Measurements from ENCODE around the gene ARAP2.
"Not testable (repeated sequence)": the region's sequence is repeated elsewhere in the genome, so short reads cannot be mapped to it uniquely, and the experiment has no call there.

Gene ARAP2

DNA sequence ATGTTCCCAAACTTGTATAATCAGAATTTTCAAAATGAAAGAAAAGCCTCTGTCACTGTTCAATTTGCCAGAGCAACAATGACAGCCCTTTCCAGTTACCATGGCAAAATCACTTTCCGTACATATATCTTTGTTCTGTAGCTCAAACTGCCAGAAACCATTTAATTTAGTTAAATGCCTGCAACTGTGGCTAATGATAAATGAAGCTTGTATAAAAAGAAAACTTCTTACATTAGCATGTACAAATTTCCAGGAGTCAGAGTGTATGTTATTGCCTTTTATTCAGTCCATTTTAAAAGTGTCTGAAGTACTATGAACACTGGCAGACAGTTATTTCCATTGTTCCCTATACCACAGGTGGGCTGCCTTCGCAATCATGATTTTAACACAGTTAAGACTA is 30.3 kb downstream of the ARAP2 start:
- no peak for DNase-seq

DNA sequence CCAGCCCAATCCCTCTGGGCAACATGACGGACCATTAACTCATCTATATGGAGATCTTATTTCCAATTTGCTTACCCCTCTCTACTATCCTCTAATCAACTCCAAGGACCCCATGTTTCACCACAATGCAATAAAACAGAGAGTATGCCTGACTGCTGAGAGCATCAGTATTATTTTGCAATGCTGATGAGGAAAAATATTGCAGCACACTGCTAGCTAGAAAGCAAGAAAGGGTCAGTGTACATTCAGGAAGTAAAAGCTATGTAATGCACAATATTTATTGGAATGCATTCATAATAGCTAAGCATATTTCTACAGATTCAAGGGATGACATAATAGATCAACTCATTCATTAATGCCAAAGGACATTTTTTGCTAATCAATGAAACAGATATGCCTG is 33.2 kb downstream of the ARAP2 start:
- no peak for DNase-seq

DNA sequence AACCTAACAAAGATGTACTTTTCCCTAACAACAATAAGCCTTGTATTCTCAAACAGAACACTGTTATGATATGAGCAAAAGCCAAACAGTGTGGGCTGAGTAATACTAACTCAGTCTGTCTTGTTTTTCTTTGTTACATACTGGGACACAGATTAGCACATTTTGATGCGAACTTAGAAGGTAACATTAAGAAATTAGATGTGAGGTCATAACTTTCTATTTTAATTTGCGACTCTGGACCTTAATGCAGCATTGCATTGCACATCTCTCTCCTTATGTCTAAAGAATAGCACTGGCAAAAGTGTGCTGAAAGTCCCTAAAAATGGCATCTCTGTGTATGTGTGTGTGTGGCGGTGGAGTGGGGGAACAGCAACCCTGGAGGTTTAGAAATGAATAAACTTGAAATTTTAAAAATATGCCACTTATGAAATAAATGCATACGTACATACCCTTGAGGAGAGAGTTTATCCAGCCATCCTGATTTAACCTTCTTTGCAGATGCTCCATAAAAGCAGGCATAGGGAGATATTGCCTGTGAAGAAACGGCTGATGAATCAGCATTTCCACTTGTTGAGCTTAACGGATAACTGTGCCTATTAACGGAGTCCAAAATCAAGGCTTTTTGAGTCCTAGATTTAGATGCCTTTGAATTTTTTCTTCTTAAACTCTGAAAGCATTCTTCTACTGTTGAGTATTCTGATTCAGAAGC is 34.2 kb downstream of the ARAP2 start:
- DNase-seq: no peak

GRCh38 chr4:36208893-36209473 is 35.3 kb downstream of the ARAP2 start:
- no peak for DNase-seq

GRCh38 chr4:36207831-36208520 is 36.3 kb downstream of the ARAP2 start:
- no peak for DNase-seq

GRCh38 chr4:36207367-36207766 is 36.9 kb downstream of the ARAP2 start:
- DNase-seq: no peak

DNA sequence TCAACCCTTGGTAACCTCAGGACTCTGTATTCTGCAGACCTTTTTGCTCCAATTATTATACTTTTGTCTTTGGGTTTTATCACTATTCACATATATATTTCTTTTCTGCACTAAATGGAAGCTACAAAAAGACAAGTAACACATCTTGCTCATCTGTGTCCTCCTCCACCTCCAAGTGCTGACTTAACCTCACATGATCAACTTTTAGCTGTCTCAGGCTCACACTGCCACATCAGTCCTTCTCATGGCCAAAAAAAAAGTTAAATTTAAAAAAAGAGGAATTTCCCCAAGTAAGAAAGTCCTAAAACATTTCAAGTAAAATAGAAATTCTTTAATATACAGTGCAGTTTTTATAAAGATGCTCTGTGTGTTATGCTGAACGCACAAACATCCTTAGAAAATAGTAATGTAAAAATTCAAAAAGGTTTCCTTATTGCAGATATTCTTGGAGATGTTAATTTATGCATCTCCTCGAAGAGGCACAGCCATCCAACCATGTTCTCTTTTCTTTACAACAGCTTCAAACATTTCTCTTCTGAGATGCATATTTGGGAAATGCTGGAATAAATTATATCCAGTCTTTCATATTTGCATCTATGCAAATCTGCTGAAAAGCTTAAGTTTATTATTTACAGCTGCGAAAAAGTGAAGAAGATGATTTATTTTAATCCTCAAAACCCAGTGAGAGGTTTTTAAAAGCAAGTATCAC is 37.6 kb downstream of the ARAP2 start:
- DNase-seq: no peak

DNA sequence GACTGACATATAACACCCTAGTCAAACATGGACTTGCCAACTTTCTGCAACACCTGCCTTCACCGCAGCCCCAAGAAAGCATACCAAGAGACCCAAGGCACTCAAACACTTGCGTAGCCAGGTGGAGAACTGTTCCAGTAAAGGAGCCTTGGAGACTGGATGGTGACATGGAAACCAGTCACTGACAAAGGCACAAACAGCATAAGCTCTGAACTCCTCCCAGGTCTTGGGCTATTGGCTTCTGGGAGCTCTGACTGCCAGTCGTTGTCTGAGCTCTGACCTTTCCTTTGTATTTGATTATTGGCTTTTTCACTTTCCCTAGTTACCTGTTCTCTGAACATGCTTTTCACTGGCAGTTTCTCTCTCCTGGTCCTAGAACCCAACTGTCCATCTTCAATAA is 38.3 kb downstream of the ARAP2 start:
- DNase-seq: no peak

- no peak for DNase-seq
These were observed 45.5 kb downstream of the ARAP2 start for GRCh38 chr4:36198861-36199260.

GRCh38 chr4:36198068-36198808 is 46.1 kb downstream of the ARAP2 start:
- DNase-seq: no peak

GRCh38 chr4:36197501-36197900 is 46.8 kb downstream of the ARAP2 start:
- DNase-seq: no peak

- DNase-seq: no peak
These were observed 48.0 kb downstream of the ARAP2 start for GRCh38 chr4:36196145-36196913.

- no peak for DNase-seq
These were observed 51.4 kb downstream of the ARAP2 start for GRCh38 chr4:36192922-36193321.

DNA sequence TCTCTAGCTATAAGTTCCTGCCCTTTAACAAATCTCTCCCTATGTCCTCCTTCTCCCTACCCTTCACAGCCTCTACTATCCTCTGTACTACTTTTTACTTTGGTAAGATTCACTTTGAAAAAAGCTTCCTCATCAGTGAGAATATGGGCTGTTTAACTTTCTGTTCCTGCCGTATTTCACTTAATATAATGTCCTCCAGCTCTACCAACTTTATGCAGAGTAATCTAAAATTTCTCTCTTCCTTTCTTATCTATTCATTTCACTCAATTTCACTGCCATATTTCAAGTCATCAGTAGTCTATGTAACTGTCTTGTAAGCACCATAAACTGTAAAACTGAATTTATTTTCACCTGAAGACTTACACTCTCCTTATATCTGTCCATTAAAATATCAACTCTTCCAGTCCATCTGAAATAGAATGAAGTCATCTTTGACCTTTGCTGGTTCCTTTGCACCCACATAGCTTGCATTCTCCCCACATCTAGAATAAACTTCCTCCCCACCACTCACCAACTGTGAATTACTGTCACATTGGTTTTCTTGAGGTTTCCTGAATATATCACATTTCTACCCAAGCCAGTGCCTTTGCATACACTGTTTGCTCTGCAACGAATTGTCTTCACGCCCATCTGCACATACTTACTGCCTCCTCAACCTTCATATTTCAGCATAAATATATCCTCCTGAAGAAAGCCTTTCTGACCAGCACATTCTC is 54.6 kb downstream of the ARAP2 start:
- DNase-seq: peak; percentile 93 to 95

DNA sequence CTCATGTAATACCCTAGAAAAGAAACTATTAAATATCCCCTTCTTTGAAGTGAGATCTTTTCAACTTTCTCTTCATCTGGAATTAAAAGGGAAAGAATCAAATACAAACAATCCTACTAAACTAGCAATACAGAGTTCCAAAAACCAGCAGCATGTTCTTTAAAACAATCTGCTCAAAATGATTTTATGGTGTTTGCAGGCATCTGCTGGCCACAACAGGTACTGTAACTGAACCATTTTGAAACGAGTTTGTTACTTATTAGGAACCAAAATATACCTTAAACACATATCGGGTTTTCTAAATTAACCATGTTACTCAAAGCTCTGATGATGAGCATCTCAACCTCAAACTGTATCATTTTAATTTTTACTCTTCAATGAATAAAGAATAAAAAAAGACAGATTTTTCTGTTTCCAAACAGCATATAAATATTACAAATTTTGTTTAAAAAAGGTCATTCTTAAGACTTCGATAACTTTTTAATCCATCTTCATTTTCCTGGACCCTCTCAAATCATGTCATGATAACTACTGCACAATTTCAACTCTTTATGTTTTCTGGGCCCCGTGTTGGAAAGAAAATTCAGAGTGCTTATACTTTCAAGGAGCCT is 56.5 kb downstream of the ARAP2 start:
- peak; percentile 60 to 74 for DNase-seq

- DNase-seq: no peak
These were observed 60.5 kb downstream of the ARAP2 start for GRCh38 chr4:36183665-36184393.

- DNase-seq: no peak
These were observed 61.1 kb downstream of the ARAP2 start for GRCh38 chr4:36183232-36183631.

GRCh38 chr4:36182315-36182714 is 62.0 kb downstream of the ARAP2 start:
- not testable (repeated sequence) for DNase-seq

GRCh38 chr4:36180206-36180605 is 64.1 kb downstream of the ARAP2 start:
- no peak for DNase-seq

DNA sequence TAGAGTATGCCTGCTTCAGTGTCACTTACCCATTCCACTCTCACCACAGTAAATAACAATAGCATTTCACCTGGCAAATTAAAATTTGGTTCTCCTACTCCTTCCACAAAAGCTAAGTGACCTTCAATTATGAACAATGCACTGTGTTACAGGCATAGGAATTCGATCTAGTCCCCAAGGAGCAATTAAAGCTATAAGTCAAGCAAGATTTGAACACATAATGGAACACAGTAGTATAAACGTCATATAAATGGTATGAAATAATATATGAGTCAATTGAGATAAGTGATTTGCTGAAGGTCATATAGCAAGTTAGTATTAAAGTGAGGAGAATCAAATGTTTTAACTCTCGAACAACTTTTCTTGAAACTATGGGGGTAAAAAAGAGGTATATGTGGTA is 65.8 kb downstream of the ARAP2 start:
- DNase-seq: no peak
